Pancreas (tissue), 10 donors: Measurements from ENCODE around the gene TMEM61. TPM values are rescaled to one million over a fixed set of nuclear protein-coding genes. Genes with fewer than 3 reads are reported as not detected.
A peak's percentile ranks its signal among the peaks of the same experiment; 100 is the strongest.

Experiments
- ATAC-seq, 4 donors: fragments of 200-7000 bp; cut with Tn5 transposase; one replicate each; pipeline versions ENCODE4 v1.8.0 to v1.9.1; 2020; ENCODE audit warnings: mild to moderate bottlenecking in 4 of 4, moderate library complexity in 4 of 4
- DNase-seq, 6 donors: peaks; one replicate each; pipeline ENCODE4 v3.0.0-alpha.2; 2020
- FAIRE-seq: peaks from 2 replicates; lab custom pipeline; 2012; peaks lifted over from hg19 to GRCh38; lab: Jason Lieb, UNC
- H3K27ac ChIP-seq, 4 donors: fragments of 200-600 bp; sonication (generic); 1 replicate in 3 of 4; 2 replicates in 1 of 4; pipeline versions ENCODE4 v1.5.0 to v1.8.0; 2020
- H3K27me3 ChIP-seq, 4 donors: fragments of 200-600 bp; one replicate each; pipeline ENCODE4 v1.8.0; 2021
- H3K36me3 ChIP-seq, 3 donors: fragments of 200-600 bp; sonication (generic) in 1 of 3; one replicate each; pipeline versions ENCODE4 v1.5.0 to v1.8.0; 2020 to 2021
- H3K4me1 ChIP-seq, 3 donors: fragments of 200-600 bp; one replicate each; pipeline ENCODE4 v1.8.0; 2021
- H3K4me3 ChIP-seq, 4 donors: fragments of 200-600 bp; sonication (generic) in 2 of 4; one replicate each; pipeline versions ENCODE4 v1.5.0 to v1.8.0; 2020 to 2021
- H3K9me3 ChIP-seq, 4 donors: fragments of 200-600 bp; one replicate each; pipeline ENCODE4 v1.8.0; 2021
- WGBS, 2 donors: extraction: QIAGEN DNeasy Blood & Tissue Kit; methylation state at CpG; one replicate each; pipeline ENCODE4 v1.1.7; 2013; 5-methylcytosine and 5-hydroxymethylcytosine counted together
- intact Hi-C, 3 donors: fragments of 100-400 bp; cut with DNase I; formaldehyde crosslinking; loops; one replicate each; pipeline versions ENCODE4 v1.11.1 to v1.14.2; 2022
- polyA plus RNA-seq, 2 donors: library from polyadenylated mRNA; stranded (reverse); fragments of 200-250 nt; gene quantifications; one replicate each; pipeline ENCODE4 v1.2.3, GENCODE V29; 2013
- total RNA-seq, 6 donors: library from RNA; stranded (reverse); fragmentation: NEBNext Ultra II Directional in 4 of 6; extraction: Animal tissue kit (Norgen Biotek cat#: 25700) in 4 of 6; gene quantifications; one replicate each; pipeline versions ENCODE4 v1.2.1 to v1.2.4, GENCODE V29; 2021 to 2023
- TF ChIP-seq, protein P1 (sequence below), 4 donors: fragments of 200-600 bp; sonication (generic) in 3 of 4; IDR thresholded peaks; one replicate each; pipeline versions ENCODE4 v1.5.0 to v1.8.0; 2021; ENCODE audit warnings: antibody characterized with exemption in 4 of 4
- donor health status: healthy with polysubstance abuse.
- donor health status: DM: no; HTN: no; CAD: no; lungs with moderate emphysema.
- donor health status: DM: no; HTN: no; CAD: no.
- donor health status: control.
- donor health status: control.
- donor health status: Bipolar disorder and iron deficiency.
- donor health status: DM: yes; HTN: yes; CAD: no.
- donor health status: DM: no; HTN: no; CAD: no.
- donor health status: DM: no; HTN: no; CAD: no.
- donor health status: DM: yes; HTN: yes; CAD: no.

Gene TMEM61
- total and polyA plus RNA-seq, 8 donors = 1.1 to 15.6 (median 1.7) TPM

DNA sequence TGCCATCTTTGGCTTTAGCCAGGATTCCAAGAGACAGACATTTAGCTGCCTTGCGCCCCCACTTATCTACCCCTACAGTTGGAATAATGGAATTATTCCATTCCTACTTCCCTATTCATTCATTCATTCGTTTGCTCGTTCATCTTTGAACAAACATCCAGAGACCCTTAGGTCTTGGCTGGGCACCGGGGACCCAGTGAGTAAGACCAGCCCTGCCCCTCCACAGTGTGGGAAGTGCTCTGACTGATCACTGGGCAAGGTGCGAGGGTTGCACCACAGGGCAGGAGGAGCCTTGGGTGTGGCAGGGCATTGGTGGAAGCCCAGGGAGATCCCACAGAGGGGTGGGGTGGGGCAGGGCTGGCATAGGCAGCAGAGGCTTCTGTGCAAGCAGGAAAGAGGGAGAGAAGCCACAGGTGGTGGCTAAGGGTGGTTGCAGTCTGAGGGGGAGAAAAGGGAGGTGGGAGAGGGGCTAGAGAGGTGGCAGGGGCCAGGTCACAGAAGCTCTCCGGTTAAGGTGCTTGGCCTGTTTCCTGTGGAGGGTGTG, 35.0 kb upstream of the TMEM61 start:
- DNase-seq = peak in 1 of 6 donors; percentile 18
- ATAC-seq = peak in 3 of 4 donors; percentile 38 to 54 (median 40)
- no peak overlapping the region for H3K27ac ChIP-seq
- 45 to 56% methylated on average over 6 of the region's 6 CpGs for WGBS, 2 donors
- H3K27me3 ChIP-seq = no peaks in the 10 kb centered on the region
- no peaks in the 10 kb centered on the region for H3K4me1 ChIP-seq
- TF ChIP-seq, protein P1, sequence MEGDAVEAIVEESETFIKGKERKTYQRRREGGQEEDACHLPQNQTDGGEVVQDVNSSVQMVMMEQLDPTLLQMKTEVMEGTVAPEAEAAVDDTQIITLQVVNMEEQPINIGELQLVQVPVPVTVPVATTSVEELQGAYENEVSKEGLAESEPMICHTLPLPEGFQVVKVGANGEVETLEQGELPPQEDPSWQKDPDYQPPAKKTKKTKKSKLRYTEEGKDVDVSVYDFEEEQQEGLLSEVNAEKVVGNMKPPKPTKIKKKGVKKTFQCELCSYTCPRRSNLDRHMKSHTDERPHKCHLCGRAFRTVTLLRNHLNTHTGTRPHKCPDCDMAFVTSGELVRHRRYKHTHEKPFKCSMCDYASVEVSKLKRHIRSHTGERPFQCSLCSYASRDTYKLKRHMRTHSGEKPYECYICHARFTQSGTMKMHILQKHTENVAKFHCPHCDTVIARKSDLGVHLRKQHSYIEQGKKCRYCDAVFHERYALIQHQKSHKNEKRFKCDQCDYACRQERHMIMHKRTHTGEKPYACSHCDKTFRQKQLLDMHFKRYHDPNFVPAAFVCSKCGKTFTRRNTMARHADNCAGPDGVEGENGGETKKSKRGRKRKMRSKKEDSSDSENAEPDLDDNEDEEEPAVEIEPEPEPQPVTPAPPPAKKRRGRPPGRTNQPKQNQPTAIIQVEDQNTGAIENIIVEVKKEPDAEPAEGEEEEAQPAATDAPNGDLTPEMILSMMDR (IDR thresholded peaks at IDR 0.05) = no peak
- no peaks in the 10 kb centered on the region for H3K9me3 ChIP-seq
- no peak overlapping the region for H3K4me3 ChIP-seq
- intact Hi-C loops = loop anchor here in 1 of 3 donors (5.0 kb wide), 1 partner anchor 52 kb away; the partner anchor contains the start of gene BSND
- H3K36me3 ChIP-seq = no peaks in the 10 kb centered on the region
- no peak for FAIRE-seq

DNA sequence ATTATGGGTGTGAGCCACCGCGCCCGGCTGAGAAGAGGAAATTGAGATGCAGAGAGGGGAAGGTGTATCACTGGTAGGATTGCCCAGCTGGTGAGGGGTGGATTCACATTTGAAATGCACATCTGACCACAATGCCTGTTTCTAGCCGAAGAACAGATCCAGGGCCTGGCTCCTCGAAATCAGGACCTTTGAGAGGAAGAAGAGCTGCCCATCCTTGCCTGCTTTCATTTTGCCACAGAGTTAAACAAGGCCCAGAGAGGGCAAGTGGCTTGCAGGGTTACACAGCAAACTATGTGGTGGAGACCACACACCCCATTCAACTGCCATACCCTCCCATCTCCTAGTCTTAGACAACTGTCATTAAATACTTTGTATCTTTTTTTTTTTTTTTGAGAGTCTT, 32.9 kb upstream of the TMEM61 start:
- intact Hi-C loops = loop anchor here in 2 of 3 donors (2.0 to 5.0 kb wide), 2 partner anchors 49 to 50 kb away; partner anchors contain the start of gene BSND (in 1 of the 2)
- 83 to 88% methylated on average over 5 of the region's 5 CpGs for WGBS, 2 donors
- DNase-seq (no peak), ATAC-seq (no peak), FAIRE-seq (no peak)
- Histone ChIP-seq H3K27ac (no peak overlapping the region), H3K4me1 (no peaks in the 10 kb centered on the region), H3K27me3 (no peaks in the 10 kb centered on the region), H3K36me3 (no peaks in the 10 kb centered on the region), H3K9me3 (no peaks in the 10 kb centered on the region), H3K4me3 (no peak overlapping the region)
- TF ChIP-seq, protein P1 (IDR thresholded peaks at IDR 0.05) = no peak

DNA sequence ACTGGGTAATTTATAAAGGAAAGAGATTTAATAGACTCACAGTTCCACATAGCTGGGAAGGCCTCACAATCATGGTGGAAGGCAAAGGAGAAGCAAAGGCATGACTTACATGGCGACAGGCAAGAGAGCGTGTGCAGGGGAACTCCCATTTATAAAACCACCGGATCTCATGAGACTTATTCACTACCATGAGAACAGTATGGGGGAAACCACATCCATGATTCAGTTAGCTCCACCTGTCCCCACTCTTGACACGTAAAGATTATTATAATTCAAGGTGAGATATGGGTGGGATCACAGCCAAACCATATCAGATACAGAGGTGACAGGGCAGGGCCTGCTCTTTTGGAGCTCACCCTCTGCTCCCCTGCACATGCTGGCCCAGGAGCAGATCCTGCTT, 31.4 kb upstream of the TMEM61 start:
- H3K4me3 ChIP-seq = no peak overlapping the region
- no peak overlapping the region for H3K27ac ChIP-seq
- DNase-seq (no peak), FAIRE-seq (no peak), ATAC-seq (no peak)
- no peaks in the 10 kb centered on the region for H3K36me3 ChIP-seq
- H3K27me3 ChIP-seq = no peaks in the 10 kb centered on the region
- TF ChIP-seq, protein P1 (IDR thresholded peaks at IDR 0.05) = no peak
- no peaks in the 10 kb centered on the region for H3K9me3 ChIP-seq
- WGBS, 2 donors = 75 to 79% methylated on average over 4 of the region's 4 CpGs
- no peaks in the 10 kb centered on the region for H3K4me1 ChIP-seq
- intact Hi-C loops = loop anchor here in 1 of 3 donors (5.0 kb wide), 1 partner anchor 48 kb away; the partner anchor contains the start of gene BSND

DNA sequence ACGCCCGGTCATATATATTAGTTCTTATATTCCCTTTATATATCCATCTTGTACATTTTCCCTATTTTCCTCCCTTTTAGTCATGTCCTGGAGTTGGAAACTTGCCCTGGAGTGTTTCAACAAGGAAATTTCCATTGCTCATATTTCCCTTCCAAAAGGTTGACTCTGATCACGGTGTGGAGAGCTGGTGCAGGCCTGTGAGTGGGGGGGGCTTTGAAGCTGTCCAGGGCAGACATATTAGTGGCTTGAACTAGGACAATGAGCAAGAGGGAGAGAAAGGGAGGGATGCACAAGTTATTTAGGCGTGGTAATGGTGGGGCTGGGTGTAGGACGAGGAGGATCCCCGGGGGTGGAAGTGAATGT, 30.4 kb upstream of the TMEM61 start:
- H3K27ac ChIP-seq = no peak overlapping the region
- no peak for FAIRE-seq
- no peaks in the 10 kb centered on the region for H3K36me3 ChIP-seq
- no peaks in the 10 kb centered on the region for H3K4me1 ChIP-seq
- DNase-seq = no peak
- no peaks in the 10 kb centered on the region for H3K9me3 ChIP-seq
- TF ChIP-seq, protein P1 (IDR thresholded peaks at IDR 0.05) = no peak
- WGBS, 2 donors = 55 to 68% methylated on average over 6 of the region's 6 CpGs
- intact Hi-C loops = no loop called here
- ATAC-seq = peak in 3 of 4 donors; percentile 4 to 12 (median 5)
- H3K4me3 ChIP-seq = no peak overlapping the region
- no peaks in the 10 kb centered on the region for H3K27me3 ChIP-seq
